ENCODE measurements around the gene STON2. TPM values are rescaled to one million over a fixed set of nuclear protein-coding genes. Genes with fewer than 3 reads are reported as not detected.

STON2 gene
- polyA plus RNA-seq, 2 of the 4 experiments (the other 2 are of a cell fraction) = 0.53 to 1.3 TPM

GRCh38 chr14:81311778-81312177, 88.3 kb downstream of the STON2 start:
- TF ChIP-seq HEYL (CRISPR knock-in tag; IDR thresholded peaks at IDR 0.05) = no peak
- no peak for TF ChIP-seq PHF8 (IDR thresholded peaks at IDR 0.05; ENCODE audit: borderline replicate concordance, low read depth)
- TF ChIP-seq MAFK (IDR thresholded peaks at IDR 0.05; ENCODE audit: partially characterized antibody) = no peak
- no peak for TF ChIP-seq HDAC2 (IDR thresholded peaks at IDR 0.05)
- TF ChIP-seq RNF2 (IDR thresholded peaks at IDR 0.05; ENCODE audit: borderline replicate concordance, low read depth) = no peak
- TF ChIP-seq JUN (IDR thresholded peaks at IDR 0.05) = no peak
- no peak for TF ChIP-seq HOXA7 (CRISPR knock-in tag; IDR thresholded peaks at IDR 0.05)
- no peak for TF ChIP-seq RCOR1 (IDR thresholded peaks at IDR 0.05; ENCODE audit: low read depth, low read length)
- no peak for TF ChIP-seq RARB (CRISPR knock-in tag; IDR thresholded peaks at IDR 0.05)
- TF ChIP-seq ZC3H11A (IDR thresholded peaks at IDR 0.05) = no peak
- no peak for TF ChIP-seq CBX8 (IDR thresholded peaks at IDR 0.05)
- no peak for TF ChIP-seq USF2 (IDR thresholded peaks at IDR 0.05)
- TF ChIP-seq EHF (CRISPR knock-in tag; IDR thresholded peaks at IDR 0.05) = no peak
- TF ChIP-seq KDM5A (IDR thresholded peaks at IDR 0.05) = no peak
- TF ChIP-seq ZFP36 (IDR thresholded peaks at IDR 0.05; ENCODE audit: borderline replicate concordance, partially characterized antibody) = no peak
- TF ChIP-seq FOSL2 (IDR thresholded peaks at IDR 0.05) = no peak
- no peak for TF ChIP-seq FOSL2 (CRISPR knock-in tag; IDR thresholded peaks at IDR 0.05)
- TF ChIP-seq JUNB (IDR thresholded peaks at IDR 0.05) = no peak
- no peak for TF ChIP-seq CEBPB (IDR thresholded peaks at IDR 0.05)
- no peak for TF ChIP-seq FOXS1 (CRISPR knock-in tag; IDR thresholded peaks at IDR 0.05)
- Histone ChIP-seq H3K9me3 (no peaks in the 10 kb centered on the region), H3K27ac (no peak overlapping the region), H3K4me2 (no peak overlapping the region), H3K4me3 (no peak overlapping the region), H3K4me1 (no peaks in the 10 kb centered on the region)
- CTCF ChIA-PET = no interaction called here
- FAIRE-seq (no peak), ATAC-seq (no peak), DNase-seq (ENCODE audit: low read depth in 1 of 2, low spot score in 1 of 2) (no peak)
- WGBS (ENCODE audit: missing lambda C conversion rate) = 52% methylated on average over 5 of the region's 5 CpGs
- POLR2A ChIA-PET = no interaction called here

GRCh38 chr14:81311141-81311540, 89.0 kb downstream of the STON2 start:
- TF ChIP-seq E2F6 (IDR thresholded peaks at IDR 0.05; ENCODE audit: borderline replicate concordance, low read depth) (no peak), ZFP36 (IDR thresholded peaks at IDR 0.05; ENCODE audit: borderline replicate concordance, partially characterized antibody) (no peak), HDAC2 (IDR thresholded peaks at IDR 0.05) (no peak), FOSB (CRISPR knock-in tag; IDR thresholded peaks at IDR 0.05) (no peak), MAX (IDR thresholded peaks at IDR 0.05) (no peak), HMGXB4 (CRISPR knock-in tag; IDR thresholded peaks at IDR 0.05; ENCODE audit: borderline replicate concordance) (no peak), HEYL (CRISPR knock-in tag; IDR thresholded peaks at IDR 0.05) (no peak), ZSCAN20 (CRISPR knock-in tag; IDR thresholded peaks at IDR 0.05) (no peak), RCOR1 (IDR thresholded peaks at IDR 0.05; ENCODE audit: low read depth, low read length) (no peak)
- Histone ChIP-seq H3K4me3 (no peak overlapping the region), H3K27ac (no peak overlapping the region), H3K9me3 (no peaks in the 10 kb centered on the region), H3K4me2 (no peak overlapping the region), H3K4me1 (no peaks in the 10 kb centered on the region)
- 38% methylated on average over 3 of the region's 3 CpGs for WGBS (ENCODE audit: missing lambda C conversion rate)
- DNase-seq (ENCODE audit: low read depth in 1 of 2, low spot score in 1 of 2) = no peak
- POLR2A ChIA-PET = no interaction called here
- CTCF ChIA-PET = no interaction called here
- no peak for FAIRE-seq
- ATAC-seq = no peak

All from A549 (cell line).